A673 (cell line): ENCODE results near the gene SCG5. TPM values are rescaled to one million over a fixed set of nuclear protein-coding genes. Genes with fewer than 3 reads are reported as not detected.

Source experiments
- BruUV-seq: library from RNA; stranded (reverse); fragments of 400-500 nt; replicated peaks from 2 replicates; lab custom pipeline; 2021; lab: Mats Ljungman, UMichigan
- CTCF ChIA-PET: fragments of 300-600 bp; sonication (Branson Sonifier 250); formaldehyde crosslinking; loops from one replicate; lab custom pipeline; 2022; ENCODE audit warnings: antibody characterized with exemption; lab: Charles Lee
- POLR2A ChIA-PET: fragments of 300-600 bp; sonication (Branson Sonifier 250); formaldehyde crosslinking; loops from one replicate; lab custom pipeline; 2022; ENCODE audit warnings: antibody characterized with exemption; ENCODE audit not compliant: low non-redundant PET; lab: Charles Lee
- DNase-seq: peaks from one replicate; pipeline ENCODE4 v3.0.0-alpha.2; 2015; ENCODE audit warnings: low spot score
- H3K27ac ChIP-seq: fragments of 200-600 bp; sonication (generic); 2 replicates; pipeline ENCODE4 v1.5.1; 2016; ENCODE audit warnings: mixed run types, low read depth, mild to moderate bottlenecking, mixed read lengths, antibody characterized with exemption, low read length; ENCODE audit not compliant: poor library complexity, severe bottlenecking
- H3K27me3 ChIP-seq: fragments of 200-600 bp; sonication (generic); replicated peaks from 2 replicates; pipeline ENCODE4 v1.6.1; 2017; ENCODE audit warnings: mixed run types, low read depth, mild to moderate bottlenecking, mixed read lengths, antibody characterized with exemption, low read length; ENCODE audit not compliant: insufficient read depth, poor library complexity
- H3K36me3 ChIP-seq: fragments of 200-600 bp; sonication (generic); 2 replicates; pipeline ENCODE4 v1.6.1; 2016; ENCODE audit warnings: mixed run types, mild to moderate bottlenecking, mixed read lengths, antibody characterized with exemption, low read length; ENCODE audit not compliant: insufficient read depth, poor library complexity, severe bottlenecking
- H3K4me1 ChIP-seq: fragments of 200-600 bp; sonication (generic); 2 replicates; pipeline ENCODE4 v1.6.1; 2017; ENCODE audit warnings: mixed run types, mild to moderate bottlenecking, mixed read lengths, antibody characterized with exemption, low read length; ENCODE audit not compliant: insufficient read depth, poor library complexity, severe bottlenecking
- H3K4me3 ChIP-seq: fragments of 200-600 bp; sonication (generic); 2 replicates; pipeline ENCODE4 v1.5.1; 2016; ENCODE audit warnings: low read depth, mixed run types, mild to moderate bottlenecking, mixed read lengths, low read length; ENCODE audit not compliant: poor library complexity, severe bottlenecking
- H3K9me3 ChIP-seq: fragments of 200-600 bp; sonication (generic); 2 replicates; pipeline ENCODE4 v1.6.1; 2016; ENCODE audit warnings: mixed run types, low read depth, mild to moderate bottlenecking, mixed read lengths, antibody characterized with exemption, low read length; ENCODE audit not compliant: poor library complexity, severe bottlenecking
- CTCF ChIP-seq: fragments of 300-800, 200-600 bp; sonication (generic); conservative IDR thresholded peaks from 2 replicates; pipeline ENCODE4 v1.5.1; 2017; ENCODE audit warnings: low read depth, mild to moderate bottlenecking, antibody characterized with exemption, low read length, moderate library complexity, mixed read lengths
- EZH2 ChIP-seq: fragments of 200-600 bp; sonication (generic); IDR thresholded peaks from 2 replicates; pipeline ENCODE4 v1.6.1; 2017; ENCODE audit warnings: borderline replicate concordance, low read depth, mild to moderate bottlenecking, mixed read lengths, antibody characterized with exemption, low read length; ENCODE audit not compliant: poor library complexity, severe bottlenecking
- intact Hi-C: fragments of 100-400 bp; cut with micrococcal nuclease; formaldehyde crosslinking; loops from one replicate; pipeline ENCODE4 v1.10.0; 2022; ENCODE audit not compliant: unreplicated experiment
- total RNA-seq: library from RNA; stranded (reverse); gene quantifications from 2 replicates; pipeline ENCODE4 v1.2.3, GENCODE V29; 2021

SCG5 gene
- total RNA-seq, 1 experiment from 2014 or later = 3.1 TPM

- BruUV-seq = no TSS peak
Observed at GRCh38 chr15:32657198-32657883, 15.8 kb downstream of the SCG5 start.

GRCh38 chr15:32657941-32658340 lies 16.4 kb downstream of the SCG5 start:
- BruUV-seq = no TSS peak
- intact Hi-C loops = loop anchor here (5.0 kb wide), 1 partner anchor 474 kb away; no protein-coding TSS in a partner anchor
- Histone ChIP-seq H3K4me1 (no peaks in the 10 kb centered on the region), H3K36me3 (no peaks in the 10 kb centered on the region), H3K4me3 (no peak overlapping the region), H3K27me3 (no peaks in the 10 kb centered on the region), H3K9me3 (no peaks in the 10 kb centered on the region), H3K27ac (no peak overlapping the region)
- POLR2A ChIA-PET = no interaction called here
- no peak for TF ChIP-seq CTCF
- TF ChIP-seq EZH2 = no peak
- DNase-seq = no peak
- CTCF ChIA-PET = no interaction called here

More at GRCh38 chr15:32657198-32657883, 15.8 kb downstream of the SCG5 start:
- intact Hi-C loops = loop anchor here (5.0 kb wide), 1 partner anchor 475 kb away; no protein-coding TSS in a partner anchor
- no peak for DNase-seq
- H3K4me1 ChIP-seq = no peaks in the 10 kb centered on the region
- no peaks in the 10 kb centered on the region for H3K27me3 ChIP-seq
- TF ChIP-seq CTCF (no peak), EZH2 (no peak)
- H3K27ac ChIP-seq = no peak overlapping the region
- H3K9me3 ChIP-seq = no peaks in the 10 kb centered on the region
- CTCF ChIA-PET = no interaction called here
- POLR2A ChIA-PET = interaction anchor here (0.7 kb wide), 1 partner anchor 12 kb away, joined by 6 read pairs; no protein-coding TSS in a partner anchor
- H3K4me3 ChIP-seq = no peak overlapping the region
- no peaks in the 10 kb centered on the region for H3K36me3 ChIP-seq

GRCh38 chr15:32659340-32660155 lies 18.0 kb downstream of the SCG5 start:
- H3K27ac ChIP-seq = no peak overlapping the region
- H3K4me3 ChIP-seq = no peak overlapping the region
- H3K36me3 ChIP-seq = no peaks in the 10 kb centered on the region
- TF ChIP-seq CTCF (no peak), EZH2 (no peak)
- no peaks in the 10 kb centered on the region for H3K9me3 ChIP-seq
- no peaks in the 10 kb centered on the region for H3K4me1 ChIP-seq
- ChIA-PET POLR2A (no interaction called here), CTCF (interaction anchor here (1.4 kb wide), 1 partner anchor 296 kb away, joined by 6 read pairs; no protein-coding TSS in a partner anchor)
- no TSS peak for BruUV-seq
- intact Hi-C loops = loop anchor here (5.0 kb wide), 3 partner anchors 278 to 473 kb away; no protein-coding TSS in a partner anchor
- no peaks in the 10 kb centered on the region for H3K27me3 ChIP-seq
- no peak for DNase-seq
